DMS153 treated with DMSO at 0.1 percent for 48 hours (cell line): ENCODE results near the gene APH1B.

Experiments
- DNase-seq: peaks from one replicate; lab custom pipeline; 2025; ENCODE audit not compliant: unreplicated experiment; lab: John Stamatoyannopoulos, UW

The APH1B gene

DNA sequence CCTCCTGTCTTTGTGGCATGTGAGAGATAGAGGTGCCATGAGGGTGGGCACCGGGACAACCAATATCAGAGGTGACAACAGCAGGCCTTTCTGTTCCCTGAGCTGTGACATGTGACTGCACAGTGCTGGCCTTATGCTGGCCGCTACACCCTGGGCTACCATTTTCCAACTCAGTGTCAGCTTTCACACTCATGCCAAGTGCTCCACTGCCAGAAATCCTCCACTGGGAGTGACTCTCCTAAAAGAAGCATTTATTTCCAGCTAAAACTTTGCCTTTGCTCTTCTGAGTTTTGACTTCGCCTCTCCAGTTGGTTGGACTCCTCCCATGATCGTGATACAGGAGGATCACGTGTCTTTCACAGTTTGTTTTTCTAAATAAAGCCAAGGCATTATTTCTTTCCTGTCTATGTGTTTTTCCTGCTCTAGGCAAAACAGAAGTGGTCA lies 72.8 kb downstream of the APH1B start:
- DNase-seq: no peak

DNA sequence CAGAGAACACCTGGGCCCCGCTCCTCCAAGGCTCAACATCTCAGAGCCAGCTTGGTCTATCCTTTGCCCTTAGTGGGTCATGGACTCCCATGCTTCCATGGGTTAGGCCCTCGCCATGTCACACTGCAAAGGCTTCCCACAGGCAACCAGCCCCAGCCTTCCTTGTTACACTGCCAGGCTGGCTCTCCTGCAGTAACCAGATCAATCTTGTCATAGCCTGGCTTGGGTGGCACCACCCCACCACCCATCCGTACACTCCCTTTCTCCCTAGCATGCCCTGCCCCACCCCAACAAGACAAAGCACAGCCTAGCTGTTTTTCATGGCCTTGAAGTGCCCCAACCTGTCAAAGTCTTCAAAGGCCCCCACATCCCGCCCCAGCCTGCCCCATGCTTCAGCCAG lies 73.8 kb downstream of the APH1B start:
- DNase-seq: no peak

DNA sequence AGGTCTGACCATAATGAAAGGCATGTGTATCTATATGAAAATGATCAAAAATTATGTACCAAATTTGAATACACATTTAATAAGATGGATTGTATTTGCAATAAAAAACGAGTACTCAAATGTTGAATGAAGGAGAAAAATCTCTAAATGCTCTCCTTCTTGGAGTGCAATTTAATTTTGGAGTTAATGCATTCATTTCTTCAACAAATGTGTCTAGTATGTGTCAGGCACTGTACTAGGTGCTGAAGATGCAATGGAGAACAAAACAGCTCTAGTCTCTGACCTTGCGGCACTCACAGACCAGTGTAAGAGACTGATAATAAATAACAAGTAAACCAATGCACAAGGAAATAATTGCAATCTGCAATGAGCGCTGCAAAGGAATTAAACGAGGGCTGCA lies 75.4 kb downstream of the APH1B start:
- no peak for DNase-seq

DNA sequence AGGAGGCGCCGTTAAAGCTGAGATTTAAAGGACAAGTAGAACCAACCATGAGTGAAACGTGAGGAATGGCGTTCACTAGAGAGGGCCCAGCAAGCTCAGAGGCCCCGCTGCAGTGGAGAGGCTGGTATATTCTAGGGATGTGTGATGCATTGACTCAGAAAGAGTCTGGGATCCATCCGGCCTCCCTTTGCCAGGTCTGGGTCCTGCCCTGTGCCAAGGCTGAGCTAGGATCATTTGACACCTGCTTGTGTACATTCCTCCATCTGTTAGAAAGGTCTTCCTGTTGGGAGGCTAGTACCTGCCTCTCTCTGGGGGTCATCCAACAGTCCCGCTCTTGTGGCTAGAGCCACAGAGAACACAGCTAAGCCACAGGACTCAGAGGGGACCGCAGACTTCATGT lies 75.9 kb downstream of the APH1B start:
- DNase-seq: no peak

GRCh38 chr15:63353887-63354286 lies 76.5 kb downstream of the APH1B start:
- DNase-seq: no peak

DNA sequence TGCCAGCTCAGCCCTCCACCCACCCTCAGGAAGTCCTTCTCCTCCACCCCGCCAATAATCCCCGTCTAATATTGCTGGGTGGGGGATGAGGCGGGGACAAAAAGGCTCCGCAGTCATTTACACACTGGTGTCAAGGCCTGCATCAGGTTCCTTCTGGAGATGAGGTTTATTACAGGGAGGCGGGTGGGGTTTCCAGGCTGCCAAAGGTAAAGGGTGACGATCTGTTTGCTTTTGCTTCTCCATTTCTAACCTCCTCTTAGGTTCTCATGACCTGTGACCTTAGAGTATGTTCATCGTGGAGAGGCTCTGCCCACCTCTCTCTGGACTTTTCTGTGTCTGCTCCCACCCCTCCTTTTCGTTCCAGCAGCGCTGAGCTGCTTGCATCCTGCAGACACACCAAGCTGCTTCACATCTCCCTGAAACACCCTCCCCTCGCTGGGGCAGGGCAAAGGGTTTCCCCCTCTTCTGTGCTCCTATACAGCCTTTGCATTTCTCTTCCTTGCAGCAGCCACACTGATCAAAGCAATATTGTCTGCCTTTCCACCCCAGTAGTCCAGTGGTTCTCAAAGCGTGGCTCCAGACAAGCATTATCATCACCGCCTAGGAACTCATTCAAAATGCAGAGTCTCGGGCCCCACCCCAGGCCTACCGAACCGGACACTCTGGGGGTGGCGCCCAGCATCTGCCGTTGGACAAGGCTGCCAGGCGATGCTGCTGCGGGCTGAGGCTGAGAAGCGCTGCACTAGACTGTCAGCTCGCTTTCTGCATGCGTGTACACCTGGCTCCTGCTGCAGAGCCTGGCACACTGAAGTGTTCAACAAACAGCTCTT lies 77.6 kb downstream of the APH1B start:
- no peak for DNase-seq

- no peak for DNase-seq
Observed at GRCh38 chr15:63357061-63357460, 79.7 kb downstream of the APH1B start.

DNA sequence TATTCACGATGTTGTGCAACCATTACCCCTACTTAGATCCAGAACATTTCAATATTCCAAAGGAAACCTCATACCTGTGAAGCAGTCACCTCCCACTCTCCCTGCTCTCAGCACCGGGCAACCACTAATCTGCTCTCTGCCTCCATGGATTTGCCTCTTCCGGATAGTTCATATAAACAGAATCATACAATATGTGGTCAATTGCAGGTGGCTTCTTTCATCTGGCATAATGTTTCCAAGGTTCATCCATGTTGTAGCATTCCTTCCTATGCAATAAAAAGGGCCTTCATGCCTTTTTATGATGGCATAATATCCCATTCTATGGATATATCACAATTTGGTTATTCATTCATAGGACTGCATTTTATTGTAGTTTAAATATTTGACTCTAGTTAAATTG lies 80.3 kb downstream of the APH1B start:
- no peak for DNase-seq

- no peak for DNase-seq
Observed at GRCh38 chr15:63358241-63359029, 81.0 kb downstream of the APH1B start.
